GM19099 (cell line): ENCODE results near the gene RAB33B.

Source experiments
- POLR2A ChIP-seq: IDR thresholded peaks from 3 replicates; pipeline ENCODE4 v1.6.1; 2011; ENCODE audit warnings: low read depth; ENCODE audit not compliant: insufficient read length; ENCODE audit errors: extremely low read depth

Gene RAB33B

GRCh38 chr4:139501927-139502899 is 48.3 kb downstream of the RAB33B start:
- TF ChIP-seq POLR2A, result no peak

GRCh38 chr4:139503622-139504166 is 49.8 kb downstream of the RAB33B start:
- no peak for TF ChIP-seq POLR2A

- no peak for TF ChIP-seq POLR2A
These were observed 52.9 kb downstream of the RAB33B start for GRCh38 chr4:139506774-139507173.

GRCh38 chr4:139508581-139509237 is 54.8 kb downstream of the RAB33B start:
- no peak for TF ChIP-seq POLR2A

GRCh38 chr4:139509727-139510410 is 55.9 kb downstream of the RAB33B start:
- TF ChIP-seq POLR2A, result no peak

- no peak for TF ChIP-seq POLR2A
These were observed 57.4 kb downstream of the RAB33B start for GRCh38 chr4:139511320-139511719.

GRCh38 chr4:139514382-139515059 is 60.6 kb downstream of the RAB33B start:
- TF ChIP-seq POLR2A, result no peak

GRCh38 chr4:139515531-139515958 is 61.6 kb downstream of the RAB33B start:
- TF ChIP-seq POLR2A, result no peak

- TF ChIP-seq POLR2A, result no peak
These were observed 68.0 kb downstream of the RAB33B start for GRCh38 chr4:139521754-139522401.

GRCh38 chr4:139522457-139522856 is 68.5 kb downstream of the RAB33B start:
- no peak for TF ChIP-seq POLR2A

- no peak for TF ChIP-seq POLR2A
These were observed 69.2 kb downstream of the RAB33B start for GRCh38 chr4:139523076-139523475.

- TF ChIP-seq POLR2A, result no peak
These were observed 70.2 kb downstream of the RAB33B start for GRCh38 chr4:139524062-139524631.

GRCh38 chr4:139525414-139525813 is 71.5 kb downstream of the RAB33B start:
- TF ChIP-seq POLR2A, result no peak
